ENCODE data around the gene TAF4.

TAF4 gene

GRCh38 chr20:62014488-62014775, 51.2 kb downstream of the TAF4 start:
- Mint-ChIP-seq H3K36me3 (ENCODE audit: insufficient read depth) (peaks cover 20% of the 10 kb centered on the region), H3K27ac (peak overlapping the region in 1 of 2 donors; percentile 22), H3K4me1 (ENCODE audit: low read depth in 2 of 2) (peaks cover 16 to 28% of the 10 kb centered on the region in 2 donors), H3K9me3 (no peaks in the 10 kb centered on the region), H3K27me3 (no peaks in the 10 kb centered on the region), H3K4me3 (no peak overlapping the region)
- ATAC-seq (replicated peaks): no peak
- no peak for DNase-seq

- Mint-ChIP-seq H3K27ac (no peak overlapping the region), H3K4me3 (no peak overlapping the region), H3K4me1 (ENCODE audit: low read depth in 2 of 2) (peaks cover 16 to 26% of the 10 kb centered on the region in 2 donors), H3K36me3 (ENCODE audit: insufficient read depth) (peaks cover 20% of the 10 kb centered on the region), H3K27me3 (no peaks in the 10 kb centered on the region), H3K9me3 (no peaks in the 10 kb centered on the region)
- DNase-seq (no peak), ATAC-seq (replicated peaks) (no peak)
These were observed 53.0 kb downstream of the TAF4 start for GRCh38 chr20:62012631-62013030.

- Mint-ChIP-seq H3K4me1 (ENCODE audit: low read depth in 2 of 2) (peaks cover 22 to 32% of the 10 kb centered on the region in 2 donors), H3K27me3 (no peaks in the 10 kb centered on the region), H3K4me3 (no peak overlapping the region), H3K36me3 (ENCODE audit: insufficient read depth) (peaks cover 24% of the 10 kb centered on the region), H3K27ac (no peak overlapping the region), H3K9me3 (no peaks in the 10 kb centered on the region)
- ATAC-seq (replicated peaks) (no peak), DNase-seq (no peak)
These were observed 53.6 kb downstream of the TAF4 start for GRCh38 chr20:62011938-62012534.

- H3K4me3 Mint-ChIP-seq: no peak overlapping the region
- H3K4me1 Mint-ChIP-seq (ENCODE audit: low read depth in 2 of 2): peaks cover 24 to 32% of the 10 kb centered on the region in 2 donors
- H3K36me3 Mint-ChIP-seq (ENCODE audit: insufficient read depth): peaks cover 25% of the 10 kb centered on the region
- ATAC-seq (replicated peaks): no peak
- DNase-seq: no peak
- H3K27ac Mint-ChIP-seq: peak overlapping the region in 1 of 2 donors; percentile 13
- H3K27me3 Mint-ChIP-seq: no peaks in the 10 kb centered on the region
- no peaks in the 10 kb centered on the region for H3K9me3 Mint-ChIP-seq
These were observed 54.3 kb downstream of the TAF4 start for GRCh38 chr20:62011403-62011790.

GRCh38 chr20:62010551-62011402, 54.9 kb downstream of the TAF4 start:
- Mint-ChIP-seq H3K9me3 (no peaks in the 10 kb centered on the region), H3K27ac (peak overlapping the region in 1 of 2 donors; percentile 26), H3K27me3 (no peaks in the 10 kb centered on the region), H3K4me1 (ENCODE audit: low read depth in 2 of 2) (peaks cover 27 to 29% of the 10 kb centered on the region in 2 donors), H3K4me3 (no peak overlapping the region), H3K36me3 (ENCODE audit: insufficient read depth) (peaks cover 26% of the 10 kb centered on the region)
- ATAC-seq (replicated peaks) (peak; percentile 78), DNase-seq (peak; percentile 63 to 67 (median 66))

GRCh38 chr20:62009869-62010445, 55.7 kb downstream of the TAF4 start:
- Mint-ChIP-seq H3K4me3 (no peak overlapping the region), H3K4me1 (ENCODE audit: low read depth in 2 of 2) (peaks cover 21% of the 10 kb centered on the region in 2 donors), H3K27me3 (no peaks in the 10 kb centered on the region), H3K36me3 (ENCODE audit: insufficient read depth) (peaks cover 31% of the 10 kb centered on the region), H3K27ac (peak overlapping the region in 1 of 2 donors; percentile 26), H3K9me3 (no peaks in the 10 kb centered on the region)
- DNase-seq (no peak), ATAC-seq (replicated peaks) (no peak)

GRCh38 chr20:62009322-62009721, 56.4 kb downstream of the TAF4 start:
- Mint-ChIP-seq H3K27me3 (no peaks in the 10 kb centered on the region), H3K36me3 (ENCODE audit: insufficient read depth) (peaks cover 33% of the 10 kb centered on the region), H3K4me3 (no peak overlapping the region), H3K9me3 (no peaks in the 10 kb centered on the region), H3K27ac (peak overlapping the region in 1 of 2 donors; percentile 73), H3K4me1 (ENCODE audit: low read depth in 2 of 2) (peaks cover 20% of the 10 kb centered on the region in 2 donors)
- ATAC-seq (replicated peaks) (no peak), DNase-seq (no peak)

- DNase-seq (no peak), ATAC-seq (replicated peaks) (no peak)
- H3K36me3 Mint-ChIP-seq (ENCODE audit: insufficient read depth): peaks cover 32% of the 10 kb centered on the region
- no peaks in the 10 kb centered on the region for H3K27me3 Mint-ChIP-seq
- H3K4me1 Mint-ChIP-seq (ENCODE audit: low read depth in 2 of 2): peaks cover 20% of the 10 kb centered on the region in 2 donors
- H3K9me3 Mint-ChIP-seq: no peaks in the 10 kb centered on the region
- H3K4me3 Mint-ChIP-seq: no peak overlapping the region
- H3K27ac Mint-ChIP-seq: peak overlapping the region in 1 of 2 donors; percentile 73
These were observed 57.0 kb downstream of the TAF4 start for GRCh38 chr20:62008643-62009183.

GRCh38 chr20:62007127-62007647, 58.5 kb downstream of the TAF4 start:
- Mint-ChIP-seq H3K27me3 (no peaks in the 10 kb centered on the region), H3K4me3 (peak overlapping the region in 1 of 2 donors; percentile 40), H3K36me3 (ENCODE audit: insufficient read depth) (peaks cover 31% of the 10 kb centered on the region), H3K4me1 (ENCODE audit: low read depth in 2 of 2) (peaks cover 20% of the 10 kb centered on the region in 2 donors), H3K9me3 (no peaks in the 10 kb centered on the region), H3K27ac (peak overlapping the region; percentile 41 to 55)
- ATAC-seq (replicated peaks) (peak; percentile 79), DNase-seq (peak in 1 of 3 experiments; percentile 18)

GRCh38 chr20:62006482-62006881, 59.2 kb downstream of the TAF4 start:
- H3K36me3 Mint-ChIP-seq (ENCODE audit: insufficient read depth): peaks cover 35% of the 10 kb centered on the region
- no peaks in the 10 kb centered on the region for H3K9me3 Mint-ChIP-seq
- no peak overlapping the region for H3K27ac Mint-ChIP-seq
- DNase-seq (no peak), ATAC-seq (replicated peaks) (no peak)
- no peaks in the 10 kb centered on the region for H3K27me3 Mint-ChIP-seq
- H3K4me1 Mint-ChIP-seq (ENCODE audit: low read depth in 2 of 2): peaks cover 20% of the 10 kb centered on the region in 2 donors
- H3K4me3 Mint-ChIP-seq: no peak overlapping the region

GRCh38 chr20:62004614-62005013, 61.1 kb downstream of the TAF4 start:
- DNase-seq (no peak), ATAC-seq (replicated peaks) (no peak)
- peaks cover 13 to 14% of the 10 kb centered on the region in 2 donors for H3K4me1 Mint-ChIP-seq (ENCODE audit: low read depth in 2 of 2)
- H3K4me3 Mint-ChIP-seq: no peak overlapping the region
- H3K9me3 Mint-ChIP-seq: no peaks in the 10 kb centered on the region
- peaks cover 38% of the 10 kb centered on the region for H3K36me3 Mint-ChIP-seq (ENCODE audit: insufficient read depth)
- no peaks in the 10 kb centered on the region for H3K27me3 Mint-ChIP-seq
- H3K27ac Mint-ChIP-seq: peak overlapping the region in 1 of 2 donors; percentile 51

- Mint-ChIP-seq H3K36me3 (ENCODE audit: insufficient read depth) (peaks cover 38% of the 10 kb centered on the region), H3K9me3 (no peaks in the 10 kb centered on the region), H3K27me3 (no peaks in the 10 kb centered on the region), H3K4me3 (no peak overlapping the region), H3K27ac (no peak overlapping the region), H3K4me1 (ENCODE audit: low read depth in 2 of 2) (peaks cover 13 to 14% of the 10 kb centered on the region in 2 donors)
- ATAC-seq (replicated peaks) (no peak), DNase-seq (no peak)
These were observed 61.9 kb downstream of the TAF4 start for GRCh38 chr20:62003567-62004405.
